ENCODE results near the gene SLC38A1.

- TF ChIP-seq EZH2phosphoT487 (IDR thresholded peaks at IDR 0.05; ENCODE audit: insufficient read depth, low read depth) (no peak), EZH2 (IDR thresholded peaks at IDR 0.05; ENCODE audit: insufficient read depth, poor library complexity, severe bottlenecking) (no peak)
These were observed 83.2 kb downstream of the SLC38A1 start for GRCh38 chr12:46185686-46186085.
